ENCODE results near the gene TRIM43.
"Not testable (repeated sequence)": the region's sequence is repeated elsewhere in the genome, so short reads cannot be mapped to it uniquely, and the experiment has no call there.

Gene TRIM43

GRCh38 chr2:95641787-95642186 is 50.0 kb downstream of the TRIM43 start:
- DNase-seq (ENCODE audit: low spot score), result not testable (repeated sequence)

GRCh38 chr2:95642360-95642759 is 50.6 kb downstream of the TRIM43 start:
- DNase-seq (ENCODE audit: low spot score), result not testable (repeated sequence)

- not testable (repeated sequence) for DNase-seq (ENCODE audit: low spot score)
Measured at GRCh38 chr2:95642951-95643350, 51.1 kb downstream of the TRIM43 start.

GRCh38 chr2:95645312-95645711 is 53.5 kb downstream of the TRIM43 start:
- DNase-seq (ENCODE audit: low spot score), result not testable (repeated sequence)

- not testable (repeated sequence) for DNase-seq (ENCODE audit: low spot score)
Measured at GRCh38 chr2:95646274-95646994, 54.6 kb downstream of the TRIM43 start.

- not testable (repeated sequence) for DNase-seq (ENCODE audit: low spot score)
Measured at GRCh38 chr2:95648894-95649544, 57.2 kb downstream of the TRIM43 start.
